Trophoblast cell (in vitro differentiated cells and primary cell): Measurements from ENCODE around the gene CAMKV.
A peak's percentile ranks its signal among the peaks of the same experiment; 100 is the strongest.

Source experiments
- DNase-seq, 2 donors: peaks; one replicate each; pipeline ENCODE4 v3.0.0-alpha.2; 2016
- H2AFZ ChIP-seq: 2 replicates; pipeline ENCODE4 v1.6.1; 2013; ENCODE audit warnings: low read length, moderate library complexity, mild to moderate bottlenecking; ENCODE audit not compliant: insufficient read depth, poor library complexity
- H2AK5ac ChIP-seq: 2 replicates; pipeline ENCODE4 v1.6.1; 2013; ENCODE audit warnings: mild to moderate bottlenecking, low read length
- H2BK120ac ChIP-seq: 2 replicates; pipeline ENCODE4 v1.6.1; 2013; ENCODE audit warnings: low read length, mild to moderate bottlenecking, moderate library complexity; ENCODE audit not compliant: insufficient read depth, poor library complexity
- H2BK12ac ChIP-seq: 2 replicates; pipeline ENCODE4 v1.6.1; 2013; ENCODE audit warnings: mild to moderate bottlenecking, low read length, moderate library complexity
- H2BK5ac ChIP-seq: 2 replicates; pipeline ENCODE4 v1.6.1; 2013; ENCODE audit warnings: low read length, low read depth, moderate library complexity, mild to moderate bottlenecking; ENCODE audit not compliant: poor library complexity
- H3K14ac ChIP-seq: 2 replicates; pipeline ENCODE4 v1.6.1; 2013; ENCODE audit warnings: mild to moderate bottlenecking, low read length
- H3K18ac ChIP-seq: 2 replicates; pipeline ENCODE4 v1.6.1; 2013; ENCODE audit warnings: mild to moderate bottlenecking, low read length
- H3K23ac ChIP-seq: 2 replicates; pipeline ENCODE4 v1.6.1; 2013; ENCODE audit warnings: low read length
- H3K27ac ChIP-seq: 2 replicates; pipeline ENCODE4 v1.5.1; 2013; ENCODE audit warnings: low read depth, mild to moderate bottlenecking, inconsistent platforms, low read length, moderate library complexity
- H3K27me3 ChIP-seq: 2 replicates; pipeline ENCODE4 v1.6.1; 2013; ENCODE audit warnings: inconsistent platforms, mild to moderate bottlenecking, low read length, moderate library complexity; ENCODE audit not compliant: insufficient read depth
- H3K36me3 ChIP-seq, 2 experiments: 1 replicate in 1 of 2; 2 replicates in 1 of 2; pipeline ENCODE4 v1.6.1; 2013; ENCODE audit warnings: low read length in 2 of 2, mild to moderate bottlenecking in 2 of 2, moderate library complexity in 1 of 2; ENCODE audit not compliant: insufficient read depth in 2 of 2, control insufficient read depth in 1 of 2
- H3K4ac ChIP-seq: 2 replicates; pipeline ENCODE4 v1.6.1; 2013; ENCODE audit warnings: low read depth, mild to moderate bottlenecking, low read length, moderate library complexity
- H3K4me1 ChIP-seq, 2 experiments: 1 replicate in 1 of 2; 2 replicates in 1 of 2; pipeline ENCODE4 v1.6.1; 2013; ENCODE audit warnings: low read length in 2 of 2, mild to moderate bottlenecking in 2 of 2, moderate library complexity in 1 of 2; ENCODE audit not compliant: insufficient read depth in 2 of 2, control insufficient read depth in 1 of 2
- H3K4me2 ChIP-seq: 2 replicates; pipeline ENCODE4 v1.6.1; 2013; ENCODE audit warnings: inconsistent platforms, mild to moderate bottlenecking, low read length, moderate library complexity
- H3K4me3 ChIP-seq: 2 replicates; pipeline ENCODE4 v1.5.1; 2013; ENCODE audit warnings: mild to moderate bottlenecking, low read depth, low read length, inconsistent platforms
- H3K79me1 ChIP-seq: one replicate; pipeline ENCODE4 v1.6.1; 2013; ENCODE audit warnings: low read length
- H3K79me2 ChIP-seq: 2 replicates; pipeline ENCODE4 v1.6.1; 2013; ENCODE audit warnings: low read length, mild to moderate bottlenecking; ENCODE audit not compliant: control insufficient read depth, insufficient read depth, poor library complexity
- H3K9ac ChIP-seq: 2 replicates; pipeline ENCODE4 v1.6.1; 2013; ENCODE audit warnings: mild to moderate bottlenecking, low read length
- H3K9me3 ChIP-seq: 2 replicates; pipeline ENCODE4 v1.6.1; 2013; ENCODE audit warnings: low read depth, mild to moderate bottlenecking, control low read depth, inconsistent platforms, low read length; ENCODE audit not compliant: insufficient read depth
- H4K12ac ChIP-seq: 2 replicates; pipeline ENCODE4 v1.6.1; 2013; ENCODE audit warnings: low read depth, mild to moderate bottlenecking, low read length, moderate library complexity
- H4K8ac ChIP-seq: 2 replicates; pipeline ENCODE4 v1.6.1; 2013; ENCODE audit warnings: low read depth, mild to moderate bottlenecking, low read length, moderate library complexity
- H4K91ac ChIP-seq: one replicate; pipeline ENCODE4 v1.6.1; 2013; ENCODE audit warnings: low read depth, mild to moderate bottlenecking, low read length, moderate library complexity
- WGBS: extraction: QIAGEN DNeasy Blood & Tissue Kit; methylation state at CpG from one replicate; pipeline ENCODE4 v1.1.7; 2013; ENCODE audit warnings: missing lambda C conversion rate; ENCODE audit not compliant: insufficient read length, insufficient coverage; ENCODE audit errors: extremely low coverage; 5-methylcytosine and 5-hydroxymethylcytosine counted together

The CAMKV gene

DNA sequence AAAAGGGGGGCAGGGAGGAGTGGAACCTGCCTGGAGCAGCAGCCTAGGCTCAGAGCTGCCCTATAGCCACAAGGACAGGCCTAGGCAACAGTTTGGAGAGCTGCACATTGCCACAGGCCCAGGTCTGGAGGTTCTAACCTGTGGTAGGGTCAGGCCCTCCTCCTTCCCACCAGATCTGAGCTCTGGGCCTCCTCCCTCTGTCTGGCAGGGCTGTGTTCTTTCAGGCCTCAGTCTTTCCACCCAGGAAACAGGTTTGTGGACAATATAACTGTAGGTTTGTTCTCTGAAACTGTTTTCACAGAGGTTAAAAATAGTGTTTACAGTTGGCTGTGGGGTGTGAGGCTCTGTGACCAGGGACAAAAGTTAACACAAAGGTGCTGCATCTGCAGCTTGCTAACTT lies 9.0 kb upstream of the CAMKV start:
- Histone ChIP-seq H3K36me3 (no peaks in the 10 kb centered on the region), H3K27me3 (no peaks in the 10 kb centered on the region), H3K23ac (no peak overlapping the region), H2AFZ (no peak overlapping the region), H3K4me2 (no peak overlapping the region), H3K27ac (no peak overlapping the region), H3K14ac (no peak overlapping the region), H3K9ac (no peak overlapping the region), H4K12ac (no peak overlapping the region), H2AK5ac (no peak overlapping the region), H2BK5ac (no peak overlapping the region), H4K91ac (no peak overlapping the region), H4K8ac (no peak overlapping the region), H3K9me3 (peaks cover 3% of the 10 kb centered on the region), H3K79me1 (no peaks in the 10 kb centered on the region), H3K79me2 (no peaks in the 10 kb centered on the region), H3K4me3 (no peak overlapping the region), H2BK12ac (no peak overlapping the region), H3K18ac (no peak overlapping the region), H3K4me1 (no peaks in the 10 kb centered on the region), H3K4ac (no peak overlapping the region), H2BK120ac (no peak overlapping the region)
- DNase-seq = no peak

DNA sequence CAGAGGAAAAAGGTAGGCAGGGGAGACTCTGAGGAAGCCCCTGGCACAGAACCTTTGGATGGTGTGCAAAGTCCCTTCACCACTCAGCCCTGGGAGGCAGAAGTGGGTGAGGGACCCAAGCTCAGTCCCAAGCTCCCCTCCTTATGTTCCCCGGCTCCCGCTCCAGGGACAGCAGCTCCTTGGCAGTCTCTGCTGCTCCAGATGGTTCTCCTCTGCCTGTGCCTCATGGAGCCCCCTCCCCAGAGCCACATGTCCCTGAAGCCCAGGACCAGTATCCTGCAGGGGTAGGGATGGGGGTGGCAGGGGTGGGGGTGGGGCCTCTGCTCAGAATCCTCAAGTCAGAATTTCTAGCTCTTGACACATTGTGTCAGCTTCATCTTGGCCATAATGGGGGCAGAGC lies 8.0 kb upstream of the CAMKV start:
- Histone ChIP-seq H4K91ac (no peak overlapping the region), H3K4me3 (no peak overlapping the region), H3K4me2 (no peak overlapping the region), H4K8ac (no peak overlapping the region), H3K9me3 (peaks cover 3% of the 10 kb centered on the region), H3K36me3 (no peaks in the 10 kb centered on the region), H3K9ac (no peak overlapping the region), H2BK120ac (no peak overlapping the region), H2BK12ac (no peak overlapping the region), H4K12ac (no peak overlapping the region), H2BK5ac (no peak overlapping the region), H3K14ac (no peak overlapping the region), H3K4ac (no peak overlapping the region), H3K4me1 (no peaks in the 10 kb centered on the region), H3K18ac (no peak overlapping the region), H3K27ac (no peak overlapping the region), H3K27me3 (no peaks in the 10 kb centered on the region), H3K23ac (no peak overlapping the region), H3K79me2 (no peaks in the 10 kb centered on the region), H3K79me1 (no peaks in the 10 kb centered on the region), H2AFZ (no peak overlapping the region), H2AK5ac (no peak overlapping the region)
- no peak for DNase-seq
- WGBS = no CpG with 5 or more reads among the region's 2 CpGs

DNA sequence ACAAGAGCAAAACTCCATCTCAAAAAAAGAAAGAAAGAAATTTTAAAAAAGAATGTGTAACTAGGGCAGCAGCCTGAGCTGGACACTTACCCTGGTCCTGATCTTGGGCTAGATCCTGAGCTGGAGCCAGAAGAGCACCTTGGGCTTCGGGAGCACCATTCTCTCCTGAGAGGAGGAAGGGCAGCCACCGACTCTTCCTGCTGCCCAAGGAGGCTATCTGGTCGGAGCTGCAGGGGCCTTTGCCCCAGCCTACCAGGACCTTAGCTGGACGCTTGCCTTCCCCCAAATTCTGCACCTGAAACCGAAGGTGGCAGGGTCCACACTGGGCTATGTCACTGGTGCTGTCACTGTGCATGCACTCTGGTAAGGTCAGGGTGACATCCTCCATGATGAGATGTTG lies 6.9 kb upstream of the CAMKV start:
- H3K4me1 ChIP-seq = no peaks in the 10 kb centered on the region

DNA sequence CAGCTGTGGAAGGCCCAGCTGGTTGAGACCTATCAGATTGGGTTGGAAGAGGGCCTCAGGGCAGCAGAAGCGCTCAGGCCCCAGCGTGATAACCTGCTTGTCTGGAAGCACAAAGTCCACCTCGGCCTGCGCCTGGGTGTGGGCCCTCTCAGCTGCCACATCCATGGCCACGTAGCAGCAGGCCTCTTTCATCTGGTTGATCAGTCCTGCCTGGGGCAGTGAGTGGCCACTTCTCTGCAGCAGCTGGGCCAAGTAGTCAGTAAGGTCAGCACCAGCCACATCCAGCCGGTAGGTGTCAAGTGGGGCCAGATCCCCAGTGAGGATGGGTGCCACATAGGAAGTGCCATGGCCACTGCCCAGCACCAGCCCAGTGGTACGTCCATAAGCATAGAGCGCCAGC lies 3.9 kb upstream of the CAMKV start:
- no peak overlapping the region for H4K91ac ChIP-seq
- no peak overlapping the region for H4K8ac ChIP-seq
- H3K36me3 ChIP-seq = no peaks in the 10 kb centered on the region
- peak; percentile 71 to 85 for DNase-seq
- no peaks in the 10 kb centered on the region for H3K79me1 ChIP-seq
- H3K14ac ChIP-seq = no peak overlapping the region
- H4K12ac ChIP-seq = no peak overlapping the region
- no peak overlapping the region for H3K27ac ChIP-seq
- H3K4me2 ChIP-seq = no peak overlapping the region
- no peak overlapping the region for H3K23ac ChIP-seq
- H2AFZ ChIP-seq = no peak overlapping the region
- H3K9ac ChIP-seq = no peak overlapping the region
- no CpG with 5 or more reads among the region's 8 CpGs for WGBS
- H3K4ac ChIP-seq = no peak overlapping the region
- H2AK5ac ChIP-seq = no peak overlapping the region
- no peak overlapping the region for H3K18ac ChIP-seq
- H2BK12ac ChIP-seq = no peak overlapping the region
- no peak overlapping the region for H2BK120ac ChIP-seq
- H3K79me2 ChIP-seq = no peaks in the 10 kb centered on the region
- peaks cover 6% of the 10 kb centered on the region for H3K9me3 ChIP-seq
- H3K4me3 ChIP-seq = no peak overlapping the region
- peaks cover 4 to 6% of the 10 kb centered on the region in 2 experiments for H3K4me1 ChIP-seq
- peaks cover 22% of the 10 kb centered on the region for H3K27me3 ChIP-seq
- H2BK5ac ChIP-seq = no peak overlapping the region

More for the DNA sequence above, 6.9 kb upstream of the CAMKV start:
- Histone ChIP-seq H3K9ac (no peak overlapping the region), H2AFZ (no peak overlapping the region), H3K9me3 (peaks cover 3% of the 10 kb centered on the region), H4K12ac (no peak overlapping the region), H3K27me3 (peaks cover 3% of the 10 kb centered on the region), H3K18ac (no peak overlapping the region), H3K23ac (no peak overlapping the region), H2BK5ac (no peak overlapping the region), H2AK5ac (no peak overlapping the region), H4K91ac (no peak overlapping the region), H2BK12ac (no peak overlapping the region), H3K14ac (no peak overlapping the region), H3K79me1 (no peaks in the 10 kb centered on the region), H4K8ac (no peak overlapping the region), H3K27ac (no peak overlapping the region), H2BK120ac (no peak overlapping the region), H3K4ac (no peak overlapping the region), H3K36me3 (no peaks in the 10 kb centered on the region), H3K79me2 (no peaks in the 10 kb centered on the region), H3K4me2 (no peak overlapping the region), H3K4me3 (no peak overlapping the region)
- WGBS = no CpG with 5 or more reads among the region's 5 CpGs
- DNase-seq = no peak
